Dedifferentiated amniotic fluid mesenchymal stem cell (primary cell): ENCODE measurements around the gene CHST8.
"Not testable (repeated sequence)": the region's sequence is repeated elsewhere in the genome, so short reads cannot be mapped to it uniquely, and the experiment has no call there.

Source experiments
- DNase-seq: peaks from one replicate; pipeline ENCODE4 v3.0.0-alpha.2; 2016; ENCODE audit errors: extremely low spot score

CHST8 gene

DNA sequence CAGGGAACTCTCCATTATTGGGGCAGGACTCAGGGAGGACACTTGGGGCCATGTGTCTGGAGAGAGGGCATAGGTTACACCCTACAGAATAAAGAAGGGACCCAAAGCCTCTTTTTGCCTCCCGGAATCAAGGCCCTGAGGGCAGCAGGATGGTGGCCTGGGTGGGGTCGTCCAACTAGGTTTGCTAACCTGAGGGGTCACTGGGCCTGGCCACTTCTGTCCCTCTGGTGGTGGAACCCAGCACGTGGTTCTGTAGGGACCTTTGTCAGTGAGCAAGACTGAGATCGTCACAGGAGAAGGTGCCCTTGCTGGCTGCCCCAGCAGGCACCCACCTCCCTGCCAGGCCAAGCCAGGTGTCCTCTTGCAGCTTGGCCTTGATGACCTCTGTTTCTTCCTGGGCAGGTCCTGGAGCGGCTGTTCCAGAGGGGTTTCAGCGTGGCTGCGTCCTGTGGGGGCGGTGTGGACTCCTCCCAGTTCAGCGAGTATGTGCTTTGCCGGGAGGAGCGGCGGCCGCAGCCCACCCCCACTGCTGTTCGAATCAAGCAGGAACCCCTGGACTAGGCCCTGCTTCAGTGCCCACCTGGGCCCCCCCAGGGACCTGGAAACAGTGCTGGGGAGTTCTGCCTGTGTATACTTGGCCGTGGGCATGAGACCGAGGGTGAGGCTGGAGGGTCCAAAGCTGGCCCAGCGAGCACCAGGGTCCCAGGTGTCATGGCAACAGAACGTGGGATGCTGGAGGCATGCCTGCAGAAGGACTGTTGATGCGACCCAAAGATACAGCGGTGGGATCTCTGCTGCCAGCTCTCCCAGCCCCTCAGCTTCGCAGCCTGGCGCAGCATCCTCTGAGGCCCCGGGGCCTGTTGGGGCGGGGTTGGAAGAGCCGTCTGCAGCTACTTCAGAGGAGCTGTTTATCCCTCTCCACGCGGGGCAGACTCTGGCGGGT lies 190.9 kb downstream of the CHST8 start:
- no peak for DNase-seq

GRCh38 chr19:33813391-33814101 lies 191.8 kb downstream of the CHST8 start:
- DNase-seq: no peak

DNA sequence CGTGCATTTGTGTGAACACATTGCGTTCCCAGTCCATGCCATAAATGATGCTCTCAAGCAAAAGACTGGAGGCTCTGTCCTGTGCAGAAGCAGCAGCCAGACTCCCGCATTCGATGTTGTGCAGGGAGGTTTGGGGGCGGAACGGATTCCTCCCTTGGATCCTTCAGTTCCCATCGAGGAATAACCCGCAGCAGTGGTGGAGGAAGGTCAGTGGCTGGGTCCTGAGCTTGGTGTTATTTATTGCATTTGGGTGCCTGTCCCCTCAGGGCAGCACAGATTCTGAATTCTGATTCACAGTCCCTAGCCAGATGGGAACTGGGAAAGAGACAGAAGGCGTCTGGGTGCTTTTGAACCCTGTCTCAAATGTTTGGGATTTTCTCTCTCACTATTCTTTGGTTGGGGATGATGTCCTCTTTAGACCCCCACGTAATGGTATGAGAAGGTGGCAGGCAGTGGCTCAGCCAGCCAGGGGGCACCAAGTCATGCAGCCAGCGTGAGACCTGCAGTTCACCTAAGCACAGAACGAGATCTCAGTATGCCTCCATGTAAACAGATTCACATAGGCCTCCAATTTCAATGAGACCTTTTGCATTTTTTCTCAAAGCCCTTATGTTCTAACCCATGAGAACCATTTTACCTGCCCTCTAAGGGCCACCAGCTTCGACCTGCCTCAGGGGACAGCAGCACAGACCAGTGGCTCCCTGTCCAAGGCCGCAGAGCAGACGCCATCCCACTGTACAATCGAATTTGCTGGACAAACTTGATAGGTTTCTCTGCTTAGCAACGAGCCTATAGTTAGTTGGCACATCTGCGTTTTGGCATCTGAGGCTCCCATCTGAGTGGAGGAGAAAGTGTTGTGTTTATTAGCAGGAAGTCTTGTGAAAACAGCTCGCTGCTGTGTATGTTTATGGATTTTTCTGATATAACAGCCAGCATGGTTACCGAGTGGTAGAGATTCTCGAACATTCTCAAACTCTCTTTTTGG lies 192.7 kb downstream of the CHST8 start:
- no peak for DNase-seq

DNA sequence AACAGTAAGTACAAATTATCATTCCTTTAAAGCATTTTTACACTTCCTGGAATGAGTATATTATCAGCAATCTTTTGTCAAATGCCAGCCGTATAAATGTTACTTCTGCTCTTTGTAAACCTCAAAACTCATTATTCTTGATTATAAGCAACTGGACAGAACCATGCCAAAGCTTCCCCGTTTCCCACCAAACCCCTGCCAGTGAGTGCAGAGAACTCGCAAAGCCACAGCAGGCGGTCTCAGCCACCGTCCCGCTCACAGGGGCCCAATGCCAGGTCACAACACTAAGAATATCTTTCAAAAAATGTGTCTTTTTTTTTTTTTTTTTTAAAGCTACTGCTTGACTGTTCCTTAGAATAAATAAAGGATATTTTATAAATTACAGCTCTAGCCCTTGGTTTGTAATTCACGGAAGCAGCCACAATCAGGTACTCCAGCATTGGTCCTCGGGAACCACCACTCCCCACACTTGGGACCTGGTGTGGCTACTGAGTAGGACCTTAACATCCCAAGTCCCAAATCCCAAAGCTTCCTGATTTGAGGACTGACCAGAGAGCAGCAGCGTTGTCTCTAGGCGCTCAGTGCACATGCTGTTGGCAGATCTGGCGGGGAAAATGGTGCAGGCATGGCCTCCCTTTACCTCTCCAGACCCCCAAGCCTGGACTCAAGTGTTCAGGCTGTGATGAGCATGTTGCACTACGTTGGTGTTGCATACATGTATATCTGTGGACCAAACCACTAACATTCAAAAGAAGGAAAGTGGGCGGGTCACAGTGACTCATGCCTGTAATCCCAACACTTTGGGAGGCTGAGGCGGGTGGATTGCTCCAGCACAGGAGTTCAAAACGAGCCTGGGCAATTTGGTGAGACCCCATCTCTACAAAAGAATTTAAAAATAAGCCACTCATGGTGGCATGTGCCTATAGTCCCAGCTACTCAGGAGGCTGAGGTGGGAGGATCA lies 193.9 kb downstream of the CHST8 start:
- no peak for DNase-seq

- no peak for DNase-seq
Observed at GRCh38 chr19:33818411-33818810, 196.7 kb downstream of the CHST8 start.

DNA sequence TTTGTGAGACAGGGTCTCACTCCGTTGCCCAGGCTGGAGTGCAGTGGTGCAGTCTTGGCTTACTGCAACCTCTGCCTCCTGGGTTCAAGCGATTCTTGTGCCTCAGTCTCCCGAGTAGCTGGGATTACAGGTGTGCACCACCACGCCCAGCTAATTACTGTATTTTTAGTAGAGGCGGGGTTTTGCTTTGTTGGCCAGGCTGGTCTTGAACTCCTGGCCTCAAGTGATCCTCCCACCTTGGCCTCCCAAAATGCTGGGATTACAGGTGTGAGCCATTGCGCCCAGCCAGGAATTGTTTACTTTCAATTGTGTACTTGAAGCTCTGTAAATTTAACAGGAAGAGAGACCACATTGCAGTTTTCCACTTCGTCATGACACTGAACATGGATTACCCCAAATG lies 197.3 kb downstream of the CHST8 start:
- not testable (repeated sequence) for DNase-seq

GRCh38 chr19:33819506-33819879 lies 197.7 kb downstream of the CHST8 start:
- DNase-seq: no peak

DNA sequence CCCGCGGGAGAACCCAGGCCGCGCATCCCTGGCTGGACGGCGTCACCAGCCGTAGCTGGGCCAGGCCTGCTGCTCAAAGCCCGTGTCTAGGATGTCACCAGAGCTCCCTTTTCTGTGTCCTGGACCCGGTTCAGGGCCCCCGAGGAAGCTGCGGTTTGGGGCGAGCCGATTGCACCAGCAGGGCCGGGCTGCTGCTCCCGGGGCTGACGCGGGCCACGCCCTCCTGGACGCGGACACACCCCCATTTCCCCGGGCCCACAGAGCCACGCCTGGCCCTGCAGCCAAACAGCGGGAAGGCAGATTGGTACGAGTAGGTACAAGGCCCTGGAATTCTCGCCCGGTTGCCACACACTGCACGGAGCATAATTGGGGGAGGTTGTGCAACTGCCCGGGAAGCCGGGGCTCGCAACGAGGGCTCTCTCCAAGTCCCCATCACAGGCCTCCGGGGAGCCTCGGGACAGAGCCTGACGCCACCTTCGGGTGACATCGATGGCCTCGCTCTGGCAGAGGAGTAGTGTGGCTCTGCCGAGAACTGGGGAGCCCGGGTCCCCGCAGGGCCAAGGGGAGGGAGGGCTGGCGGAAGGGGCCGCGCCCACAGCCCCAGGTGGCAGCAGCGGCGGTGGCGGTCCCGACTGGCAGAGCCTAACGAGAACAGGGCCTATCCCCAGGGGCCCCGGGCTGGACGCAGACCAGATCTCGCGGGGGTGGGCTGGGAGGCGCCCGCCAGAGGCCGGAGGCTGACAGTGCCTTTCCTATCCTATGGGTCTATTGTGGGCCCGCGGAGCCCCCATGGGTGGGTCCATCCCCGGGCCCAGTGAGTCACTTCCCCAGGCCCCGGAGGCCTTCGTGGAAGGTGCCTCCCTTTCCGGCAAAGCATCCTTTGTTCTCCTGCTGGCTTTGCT lies 198.4 kb downstream of the CHST8 start:
- DNase-seq: peak; percentile 55

DNA sequence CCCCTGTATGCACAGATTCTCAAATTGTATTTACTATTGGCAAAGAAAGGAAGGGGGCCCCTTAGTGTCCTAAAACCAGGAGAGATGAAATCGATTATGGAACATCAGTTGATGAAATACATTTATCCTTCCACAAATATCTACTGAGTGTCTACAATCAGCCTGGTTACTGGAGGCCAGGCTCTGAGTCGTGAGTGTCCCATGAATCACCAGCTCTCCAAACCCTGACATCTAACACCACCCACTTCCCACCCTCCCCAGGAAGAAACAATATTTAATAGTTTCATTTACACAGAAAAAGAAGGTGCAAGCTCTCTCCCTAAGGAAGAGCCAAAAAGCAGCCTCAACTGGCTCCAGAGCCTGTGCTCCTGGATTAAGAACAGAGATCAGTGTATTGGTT lies 200.1 kb downstream of the CHST8 start:
- no peak for DNase-seq
